GM19043 (cell line): Measurements from ENCODE around the gene HIGD1A.
"Not testable (repeated sequence)": the region's sequence is repeated elsewhere in the genome, so short reads cannot be mapped to it uniquely, and the experiment has no call there.

Experiments used
- ATAC-seq: cut with Tn5 transposase; IDR thresholded peaks from one replicate; pipeline ENCODE4 v1.9.1; 2021; ENCODE audit warnings: low read depth; ENCODE audit not compliant: unreplicated experiment

HIGD1A gene

GRCh38 chr3:42829628-42830436, 25.5 kb upstream of the HIGD1A start:
- no peak for ATAC-seq

GRCh38 chr3:42829083-42829627, 24.9 kb upstream of the HIGD1A start:
- no peak for ATAC-seq

- ATAC-seq = no peak
Observed at GRCh38 chr3:42827654-42828053, 23.4 kb upstream of the HIGD1A start.

GRCh38 chr3:42827023-42827422, 22.7 kb upstream of the HIGD1A start:
- ATAC-seq = no peak

GRCh38 chr3:42826141-42826540, 21.9 kb upstream of the HIGD1A start:
- no peak for ATAC-seq

GRCh38 chr3:42823351-42823750, 19.1 kb upstream of the HIGD1A start:
- ATAC-seq = no peak

- ATAC-seq = no peak
Observed at GRCh38 chr3:42822828-42823227, 18.5 kb upstream of the HIGD1A start.

GRCh38 chr3:42820746-42821051, 16.4 kb upstream of the HIGD1A start:
- no peak for ATAC-seq

- no peak for ATAC-seq
Observed at GRCh38 chr3:42819351-42819965, 15.2 kb upstream of the HIGD1A start.

GRCh38 chr3:42815826-42816225, 11.5 kb upstream of the HIGD1A start:
- no peak for ATAC-seq

GRCh38 chr3:42814914-42815507, 10.7 kb upstream of the HIGD1A start:
- no peak for ATAC-seq

GRCh38 chr3:42814246-42814645, 10.0 kb upstream of the HIGD1A start:
- ATAC-seq = no peak

- not testable (repeated sequence) for ATAC-seq
Observed at GRCh38 chr3:42811118-42811883, 7.0 kb upstream of the HIGD1A start.

- not testable (repeated sequence) for ATAC-seq
Observed at GRCh38 chr3:42810706-42811105, 6.4 kb upstream of the HIGD1A start.

GRCh38 chr3:42809202-42809601, 4.9 kb upstream of the HIGD1A start, which contains the start of gene ACKR2:
TSS of gene ACKR2 (plus strand) at chr3:42809445. CDS start at chr3:42864503, 55,058 bp downstream.
- ATAC-seq = no peak

GRCh38 chr3:42807929-42808328, 3.6 kb upstream of the HIGD1A start:
- no peak for ATAC-seq

- no peak for ATAC-seq
Observed at GRCh38 chr3:42805141-42805821, 991 bp upstream of the HIGD1A start.

- no peak for ATAC-seq
Observed at GRCh38 chr3:42804831-42805132, 492 bp upstream of the HIGD1A start.

GRCh38 chr3:42803414-42804105, 730 bp downstream of the HIGD1A start:
- ATAC-seq = peak; percentile 14

GRCh38 chr3:42802876-42803413, 1.3 kb downstream of the HIGD1A start:
- ATAC-seq = no peak
